Stimulated activated CD4-positive, alpha-beta T cell treated with anti-CD3 and anti-CD28 coated beads, Interleukin-4, amount 100 ng/mL, for 24 hours (primary cell): ENCODE results near the gene LTBR.

Experiments used
- DNase-seq: peaks from one replicate; pipeline ENCODE4 v3.0.0-alpha.2; 2020

Gene LTBR

GRCh38 chr12:6346942-6347341 lies 37.0 kb upstream of the LTBR start:
- DNase-seq = no peak

- no peak for DNase-seq
Observed at GRCh38 chr12:6347367-6348338, 36.3 kb upstream of the LTBR start.

GRCh38 chr12:6351622-6352021 lies 32.3 kb upstream of the LTBR start:
- no peak for DNase-seq

- no peak for DNase-seq
Observed at GRCh38 chr12:6352193-6353173, 31.5 kb upstream of the LTBR start.

GRCh38 chr12:6354495-6355393 lies 29.2 kb upstream of the LTBR start:
- no peak for DNase-seq

- DNase-seq = no peak
Observed at GRCh38 chr12:6355491-6356373, 28.2 kb upstream of the LTBR start.

- DNase-seq = no peak
Observed at GRCh38 chr12:6356374-6356820, 27.6 kb upstream of the LTBR start.

- no peak for DNase-seq
Observed at GRCh38 chr12:6358881-6359280, 25.1 kb upstream of the LTBR start.

GRCh38 chr12:6360080-6360571 lies 23.8 kb upstream of the LTBR start:
- no peak for DNase-seq

GRCh38 chr12:6360578-6361490 lies 23.1 kb upstream of the LTBR start:
- DNase-seq = no peak

- no peak for DNase-seq
Observed at GRCh38 chr12:6361834-6362233, 22.1 kb upstream of the LTBR start.

- no peak for DNase-seq
Observed at GRCh38 chr12:6362403-6362802, 21.6 kb upstream of the LTBR start.

- DNase-seq = no peak
Observed at GRCh38 chr12:6363010-6363329, 21.0 kb upstream of the LTBR start.

GRCh38 chr12:6363330-6364043 lies 20.5 kb upstream of the LTBR start:
- DNase-seq = peak; percentile 63

GRCh38 chr12:6364044-6364374 lies 20.0 kb upstream of the LTBR start:
- no peak for DNase-seq

GRCh38 chr12:6367065-6367968 lies 16.6 kb upstream of the LTBR start:
- peak; percentile 42 for DNase-seq

GRCh38 chr12:6367969-6368892 lies 15.7 kb upstream of the LTBR start:
- DNase-seq = no peak
